Muscle of leg (tissue), 9 donors: Measurements from ENCODE around the gene NDUFA3. TPM values are rescaled to one million over a fixed set of nuclear protein-coding genes. Genes with fewer than 3 reads are reported as not detected.

Experiments
- polyA plus RNA-seq, 8 donors: library from polyadenylated mRNA; unstranded; fragments of 120-200 nt; gene quantifications; one replicate each; pipeline versions ENCODE4 v1.2.1 to v1.2.3, GENCODE V29; 2013; ENCODE audit warnings: inconsistent platforms in 1 of 8, low replicate concordance in 1 of 8; ENCODE audit not compliant: insufficient read length in 8 of 8, insufficient read depth in 1 of 8
- total RNA-seq: library from RNA; stranded (reverse); fragments of 120-200 nt; gene quantifications from one replicate; pipeline ENCODE4 v1.2.4, GENCODE V29; 2013

Gene NDUFA3
- total and polyA plus RNA-seq, 9 donors = 89.3 to 167 (median 106) TPM

Other genes with a start within 250 kb of the NDUFA3 start
- gene MYADM, start 235.0 kb upstream of the NDUFA3 start, total RNA-seq = 21.9 TPM
- gene MYADM, start 235.0 kb upstream of the NDUFA3 start, polyA plus RNA-seq = 100 to 1,000 TPM; 158 to 234 (median 219) TPM
- not detected for gene PRKCG, start 220.7 kb upstream of the NDUFA3 start, total RNA-seq
- 1 to 10 TPM in 1 of 8 donors, under 1 TPM in 7; 0.08 to 1.1 (median 0.32) TPM for gene PRKCG, start 220.7 kb upstream of the NDUFA3 start, polyA plus RNA-seq
- gene CACNG7, start 193.6 kb upstream of the NDUFA3 start, total RNA-seq = 0.04 TPM
- gene CACNG7, start 193.6 kb upstream of the NDUFA3 start, polyA plus RNA-seq = 1 to 10 TPM in 5 of 8 donors, under 1 TPM in 2, not detected in 1; 0.56 to 2.1 (median 1.1) TPM
- gene CACNG8, start 139.9 kb upstream of the NDUFA3 start, total RNA-seq = 0.09 TPM
- 1 to 10 TPM in 2 of 8 donors, under 1 TPM in 6; 0.29 to 1.1 (median 0.65) TPM for gene CACNG8, start 139.9 kb upstream of the NDUFA3 start, polyA plus RNA-seq
- 21.5 TPM for gene CACNG6, start 111.2 kb upstream of the NDUFA3 start, total RNA-seq
- 10 to 100 TPM; 25.7 to 47.8 (median 33.0) TPM for gene CACNG6, start 111.2 kb upstream of the NDUFA3 start, polyA plus RNA-seq
- not detected for gene VSTM1, start 39.0 kb upstream of the NDUFA3 start, total RNA-seq
- gene VSTM1, start 39.0 kb upstream of the NDUFA3 start, polyA plus RNA-seq = under 1 TPM in 6 of 8 donors, not detected in 2; 0.19 to 0.53 (median 0.25) TPM
- not detected for gene TARM1, start 21.5 kb upstream of the NDUFA3 start, total RNA-seq
- under 1 TPM in 3 of 8 donors, not detected in 5; 0.14 to 0.27 (median 0.27) TPM for gene TARM1, start 21.5 kb upstream of the NDUFA3 start, polyA plus RNA-seq
- gene OSCAR, start 2.1 kb upstream of the NDUFA3 start, total RNA-seq = 0.09 TPM
- under 1 TPM; 0.31 to 0.74 (median 0.47) TPM for gene OSCAR, start 2.1 kb upstream of the NDUFA3 start, polyA plus RNA-seq
- 16.6 TPM for gene TFPT, start 12.8 kb downstream of the NDUFA3 start, total RNA-seq
- 10 to 100 TPM; 15.1 to 18.4 (median 17.1) TPM for gene TFPT, start 12.8 kb downstream of the NDUFA3 start, polyA plus RNA-seq
- gene PRPF31, start 12.9 kb downstream of the NDUFA3 start, total RNA-seq = 38.7 TPM
- 10 to 100 TPM; 43.2 to 55.5 (median 52.8) TPM for gene PRPF31, start 12.9 kb downstream of the NDUFA3 start, polyA plus RNA-seq
- 8.3 TPM for gene CNOT3, start 34.9 kb downstream of the NDUFA3 start, total RNA-seq
- 10 to 100 TPM; 26.9 to 51.1 (median 37.5) TPM for gene CNOT3, start 34.9 kb downstream of the NDUFA3 start, polyA plus RNA-seq
- 9.0 TPM for gene LENG1, start 56.9 kb downstream of the NDUFA3 start, total RNA-seq
- gene LENG1, start 56.9 kb downstream of the NDUFA3 start, polyA plus RNA-seq = 10 to 100 TPM in 2 of 8 donors, 1 to 10 TPM in 6; 9.1 to 11.1 (median 9.7) TPM
- 1.5 TPM for gene TMC4, start 70.3 kb downstream of the NDUFA3 start, total RNA-seq
- 1 to 10 TPM; 1.9 to 8.0 (median 4.1) TPM for gene TMC4, start 70.3 kb downstream of the NDUFA3 start, polyA plus RNA-seq
- 11.1 TPM for gene MBOAT7, start 86.7 kb downstream of the NDUFA3 start, total RNA-seq
- 10 to 100 TPM; 20.1 to 38.3 (median 28.5) TPM for gene MBOAT7, start 86.7 kb downstream of the NDUFA3 start, polyA plus RNA-seq
- gene TSEN34, start 88.5 kb downstream of the NDUFA3 start, total RNA-seq = 25.8 TPM
- gene TSEN34, start 88.5 kb downstream of the NDUFA3 start, polyA plus RNA-seq = 10 to 100 TPM; 28.0 to 42.8 (median 36.3) TPM
- gene RPS9, start 98.0 kb downstream of the NDUFA3 start, total RNA-seq = 2,526 TPM
- 1,000 to 10,000 TPM; 2,473 to 2,976 (median 2,757) TPM for gene RPS9, start 98.0 kb downstream of the NDUFA3 start, polyA plus RNA-seq
- gene LILRB3, start 120.2 kb downstream of the NDUFA3 start, total RNA-seq = 1.4 TPM
- gene LILRB3, start 120.2 kb downstream of the NDUFA3 start, polyA plus RNA-seq = 1 to 10 TPM; 1.6 to 4.2 (median 2.9) TPM
- 0.71 TPM for gene LILRA6, start 139.9 kb downstream of the NDUFA3 start, total RNA-seq
- 1 to 10 TPM; 1.0 to 2.6 (median 1.8) TPM for gene LILRA6, start 139.9 kb downstream of the NDUFA3 start, polyA plus RNA-seq
- gene LILRB5, start 154.4 kb downstream of the NDUFA3 start, total RNA-seq = 5.5 TPM
- gene LILRB5, start 154.4 kb downstream of the NDUFA3 start, polyA plus RNA-seq = 10 to 100 TPM in 2 of 8 donors, 1 to 10 TPM in 6; 6.1 to 11.8 (median 8.2) TPM
- gene LILRB2, start 178.3 kb downstream of the NDUFA3 start, total RNA-seq = 0.53 TPM
- 1 to 10 TPM; 1.4 to 2.9 (median 2.2) TPM for gene LILRB2, start 178.3 kb downstream of the NDUFA3 start, polyA plus RNA-seq
- 0.22 TPM for gene LILRA5, start 210.3 kb downstream of the NDUFA3 start, total RNA-seq
- 1 to 10 TPM in 2 of 8 donors, under 1 TPM in 6; 0.17 to 1.5 (median 0.61) TPM for gene LILRA5, start 210.3 kb downstream of the NDUFA3 start, polyA plus RNA-seq
- gene LILRA4, start 236.3 kb downstream of the NDUFA3 start, total RNA-seq = not detected
- gene LILRA4, start 236.3 kb downstream of the NDUFA3 start, polyA plus RNA-seq = under 1 TPM in 1 of 8 donors, not detected in 7; 0.48 TPM